HG02798 (cell line): ENCODE results near the gene TOP3A.

ENCODE experiments used
- ATAC-seq: cut with Tn5 transposase; IDR thresholded peaks from one replicate; pipeline ENCODE4 v1.9.1; 2021; ENCODE audit warnings: mild to moderate bottlenecking; ENCODE audit not compliant: unreplicated experiment, poor library complexity

TOP3A gene

GRCh38 chr17:18238299-18238698 is 76.5 kb downstream of the TOP3A start:
- ATAC-seq = no peak

- ATAC-seq = no peak
Measured at GRCh38 chr17:18237461-18237860, 77.3 kb downstream of the TOP3A start.

DNA sequence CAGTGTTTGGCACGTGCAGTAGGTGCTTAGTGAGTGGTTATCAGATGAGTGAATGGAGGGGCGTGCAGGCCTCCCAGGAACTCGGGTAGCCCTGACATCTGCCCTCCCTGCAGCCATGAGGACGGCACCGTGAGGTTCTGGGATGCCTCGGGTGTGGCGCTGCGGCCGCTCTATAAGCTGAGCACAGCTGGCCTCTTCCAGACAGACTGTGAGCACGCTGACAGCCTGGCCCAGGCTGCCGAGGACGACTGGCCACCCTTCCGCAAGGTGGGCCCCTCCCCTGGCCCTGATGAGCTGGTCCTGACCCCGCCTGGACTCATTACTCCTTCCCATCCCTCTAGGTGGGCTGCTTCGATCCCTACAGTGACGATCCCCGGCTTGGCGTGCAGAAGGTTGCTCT is 78.3 kb downstream of the TOP3A start:
- no peak for ATAC-seq

DNA sequence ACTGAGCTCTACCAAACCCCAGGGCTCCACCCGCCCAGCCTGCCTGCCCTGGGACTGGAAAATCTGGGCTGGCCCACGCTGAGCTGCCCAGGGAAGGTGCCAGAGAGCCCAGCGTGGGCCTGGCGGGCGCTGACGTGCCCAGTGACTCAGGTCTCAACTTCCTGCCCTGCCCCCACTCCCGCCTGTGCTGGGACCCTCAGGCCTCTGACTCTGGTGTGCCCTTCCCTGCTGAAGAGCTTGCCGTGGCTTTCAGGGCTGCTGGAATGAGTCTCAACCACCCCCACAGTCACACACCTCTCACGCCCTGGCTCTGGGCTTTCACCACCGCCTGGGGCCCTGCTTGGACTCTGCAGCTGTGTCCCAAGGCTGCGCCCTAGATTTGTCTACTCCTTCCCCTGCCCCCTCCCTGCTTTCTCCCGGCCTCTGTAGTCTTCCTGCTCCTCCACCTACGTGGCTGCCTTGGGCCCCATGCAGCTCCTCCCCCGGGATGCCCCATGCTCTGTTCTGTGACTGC is 79.0 kb downstream of the TOP3A start:
- no peak for ATAC-seq

DNA sequence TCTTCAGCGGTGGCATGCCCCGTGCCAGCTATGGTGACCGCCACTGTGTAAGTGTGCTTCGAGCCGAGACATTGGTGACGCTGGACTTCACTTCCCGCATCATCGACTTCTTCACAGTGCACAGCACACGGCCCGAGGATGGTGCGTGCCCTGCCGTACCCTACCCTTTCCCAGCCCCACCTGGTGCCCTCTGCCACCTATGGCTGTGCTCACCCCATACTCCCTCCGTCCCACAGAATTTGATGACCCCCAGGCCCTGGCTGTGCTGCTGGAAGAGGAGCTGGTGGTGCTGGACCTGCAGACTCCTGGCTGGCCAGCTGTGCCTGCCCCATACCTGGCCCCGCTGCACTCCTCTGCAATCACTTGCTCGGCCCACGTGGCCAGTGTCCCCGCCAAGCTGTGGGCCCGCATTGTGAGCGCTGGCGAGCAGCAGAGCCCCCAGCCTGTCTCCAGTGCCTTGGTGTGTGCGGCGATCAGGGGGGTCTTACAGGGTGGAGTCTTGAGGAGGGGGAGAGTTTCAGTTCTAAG is 79.9 kb downstream of the TOP3A start:
- no peak for ATAC-seq

DNA sequence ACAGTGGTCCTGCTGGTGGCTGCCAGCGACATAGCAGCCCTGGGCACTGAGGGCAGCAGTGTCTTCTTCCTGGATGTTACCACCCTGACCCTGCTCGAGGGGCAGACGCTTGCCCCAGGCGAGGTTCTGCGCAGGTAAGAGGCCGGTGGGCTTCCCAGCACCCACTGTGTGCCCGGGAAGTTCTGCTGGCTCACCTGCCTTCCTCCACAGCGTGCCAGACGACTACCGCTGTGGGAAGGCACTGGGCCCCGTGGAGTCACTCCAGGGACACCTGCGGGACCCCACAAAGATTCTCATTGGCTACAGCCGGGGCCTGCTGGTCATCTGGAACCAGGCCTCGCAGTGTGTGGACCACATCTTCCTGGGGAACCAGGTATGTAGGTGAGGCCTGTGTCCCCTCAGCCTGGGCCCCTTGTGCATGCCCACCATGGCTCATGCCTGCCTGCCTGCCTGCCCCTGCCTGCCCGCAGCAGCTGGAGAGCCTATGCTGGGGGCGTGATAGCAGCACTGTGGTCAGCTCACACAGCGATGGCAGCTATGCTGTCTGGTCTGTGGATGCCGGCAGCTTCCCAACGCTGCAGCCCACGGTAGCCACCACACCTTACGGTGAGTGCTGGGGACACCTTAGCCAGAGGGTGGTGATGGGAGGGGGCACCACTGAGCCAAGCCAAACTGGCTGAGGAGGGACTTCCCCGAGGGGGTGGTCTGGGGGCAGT is 80.8 kb downstream of the TOP3A start:
- ATAC-seq = no peak

- ATAC-seq = no peak
Measured at GRCh38 chr17:18231164-18231563, 83.6 kb downstream of the TOP3A start.

DNA sequence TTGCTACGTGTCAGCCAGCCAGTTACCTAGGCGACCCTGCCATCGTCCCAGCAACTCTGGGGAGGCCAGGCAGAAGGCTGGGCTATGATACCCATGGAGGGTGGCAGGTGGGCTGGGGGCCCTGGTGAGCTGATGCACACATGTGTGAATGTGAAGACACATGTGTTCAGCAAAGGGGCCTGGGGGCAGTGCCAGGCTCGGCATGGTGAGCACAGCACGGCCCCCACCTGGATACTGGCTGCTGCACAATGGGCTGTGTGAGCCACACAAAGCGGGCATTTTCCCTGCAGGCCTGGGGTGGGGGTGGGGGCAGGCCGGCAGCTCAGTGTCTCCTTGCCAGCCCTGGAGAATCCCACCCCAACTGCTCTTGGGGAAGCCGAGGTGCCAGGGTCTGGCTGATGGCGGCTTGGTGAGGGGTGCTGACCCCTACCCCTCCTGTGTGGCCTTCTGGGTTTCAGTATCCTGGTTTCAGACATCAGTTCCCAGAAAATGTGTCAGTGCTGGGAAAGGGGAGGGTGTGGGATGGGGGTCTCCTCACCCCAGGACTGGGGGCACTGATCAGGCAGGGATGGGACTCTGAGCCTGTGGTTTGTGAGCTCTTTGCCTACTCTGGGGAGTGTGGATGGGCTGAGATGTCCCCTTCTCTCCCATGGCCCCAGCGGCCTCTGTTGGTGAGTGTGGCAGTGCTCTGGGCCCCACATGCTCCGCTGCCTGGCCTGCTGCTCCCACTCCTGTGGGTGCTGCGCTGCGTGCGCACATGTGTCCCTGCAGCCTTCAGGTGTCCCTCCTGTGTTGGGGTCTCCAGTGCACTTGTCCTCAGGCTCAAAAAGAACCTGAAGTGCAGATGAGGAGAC is 84.3 kb downstream of the TOP3A start:
- no peak for ATAC-seq

GRCh38 chr17:18229771-18230170 is 85.0 kb downstream of the TOP3A start:
- no peak for ATAC-seq

DNA sequence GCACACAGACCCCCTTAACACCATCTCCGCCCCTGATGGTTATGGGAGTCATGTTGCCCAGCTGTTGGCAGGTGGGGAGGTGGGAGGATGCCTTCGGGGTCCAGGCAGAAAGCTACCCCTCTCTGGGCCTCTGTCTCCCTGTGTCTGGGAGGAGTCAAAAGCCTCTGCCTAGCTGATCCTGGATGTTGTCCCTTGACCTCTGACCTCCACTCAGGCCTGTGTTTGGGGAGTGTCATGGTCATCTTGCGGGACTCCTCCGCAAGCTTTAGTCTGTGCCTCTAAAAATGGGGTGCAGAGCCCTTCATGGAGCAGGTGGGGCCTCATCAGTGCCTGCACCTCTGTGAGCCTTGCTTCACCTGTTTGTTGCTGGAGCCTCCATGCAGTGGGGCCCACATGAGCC is 85.5 kb downstream of the TOP3A start:
- ATAC-seq = no peak

DNA sequence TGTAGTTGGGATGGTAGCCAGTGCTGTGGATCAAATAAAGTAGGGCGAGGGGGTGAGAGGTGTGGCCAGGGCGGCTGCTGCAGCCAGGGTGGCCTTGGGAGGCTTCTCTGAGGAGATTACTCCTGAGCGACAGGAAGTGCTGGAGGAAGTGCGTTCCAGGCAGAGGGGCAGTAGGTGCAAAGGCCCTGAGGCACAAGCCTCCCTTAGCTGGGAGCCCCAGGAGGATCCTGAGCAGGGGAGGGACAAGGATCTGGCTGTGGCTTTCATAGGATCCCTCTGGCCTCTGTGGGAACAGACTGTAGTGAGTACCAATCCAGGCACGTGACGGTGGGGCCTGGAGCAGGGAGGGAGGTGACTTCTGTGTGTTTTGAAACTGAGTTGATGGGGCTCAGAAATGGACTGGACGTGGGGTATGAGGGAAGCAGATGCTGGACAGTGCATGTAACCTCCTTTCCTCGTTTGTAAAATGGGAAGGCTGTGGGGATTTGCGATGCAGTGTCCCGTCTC is 86.6 kb downstream of the TOP3A start:
- ATAC-seq = no peak

GRCh38 chr17:18227635-18228034 is 87.2 kb downstream of the TOP3A start:
- ATAC-seq = no peak

GRCh38 chr17:18226284-18226945 is 88.4 kb downstream of the TOP3A start:
- no peak for ATAC-seq

- ATAC-seq = no peak
Measured at GRCh38 chr17:18225642-18226283, 89.0 kb downstream of the TOP3A start.

- ATAC-seq = peak; percentile 93
Measured at GRCh38 chr17:18225121-18225641, 89.6 kb downstream of the TOP3A start, which contains the start of gene LLGL1. TSS of gene LLGL1 (plus strand) at chr17:18225635. CDS start at chr17:18225683, 48 bp downstream.

GRCh38 chr17:18224387-18225120 is 90.2 kb downstream of the TOP3A start:
- ATAC-seq = no peak

DNA sequence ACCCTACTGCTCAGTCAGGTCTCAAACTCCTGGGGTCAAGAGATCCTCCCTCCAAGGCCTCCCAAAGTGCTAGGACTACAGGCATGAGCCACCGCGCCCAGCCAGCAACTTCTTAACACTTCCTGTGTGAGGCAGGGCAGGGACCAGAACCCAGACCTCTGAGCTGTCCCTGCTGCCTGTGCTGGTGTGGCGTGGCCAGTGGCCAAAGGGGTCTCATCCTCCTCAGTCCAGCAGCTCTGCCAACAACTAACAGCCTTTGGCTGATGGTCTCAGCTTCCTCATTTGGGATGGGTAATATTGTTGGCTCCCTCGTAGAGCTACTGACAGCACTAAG is 90.8 kb downstream of the TOP3A start:
- ATAC-seq = no peak
